ENCODE results near the gene TLDC2. TPM values are rescaled to one million over a fixed set of nuclear protein-coding genes. Genes with fewer than 3 reads are reported as not detected.
A peak's percentile ranks its signal among the peaks of the same experiment; 100 is the strongest.

The TLDC2 gene
- total RNA-seq, 1 experiment from 2014 or later: 0.32 TPM

DNA sequence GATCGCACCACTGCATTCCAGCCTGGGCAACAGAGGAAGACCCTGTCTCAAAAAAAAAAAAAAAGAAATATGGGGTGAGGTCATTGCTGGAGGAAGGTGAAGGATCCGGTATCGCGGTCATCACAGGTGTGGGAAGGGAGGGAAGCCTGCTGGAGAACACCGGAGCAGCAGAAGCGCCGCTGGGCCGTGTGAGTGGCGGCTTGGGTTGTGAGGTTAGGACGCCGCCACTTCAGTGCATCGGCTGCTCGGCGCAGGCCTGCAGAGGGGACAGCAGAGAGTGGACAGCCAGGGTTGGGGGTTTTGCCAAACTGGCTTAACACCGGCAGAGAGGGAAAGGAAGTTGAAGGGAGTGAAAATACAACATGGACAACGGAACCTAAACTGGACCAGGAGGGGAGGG lies 5.4 kb downstream of the TLDC2 start:
- no peak overlapping the region for H3K4me3 ChIP-seq (replicated peaks in 1 of 2; ENCODE audit: low read depth in 1 of 2, low read length in 2 of 2)
- H4K20me1 ChIP-seq (ENCODE audit: insufficient read depth): no peaks in the 10 kb centered on the region
- ChIA-PET CTCF (interaction anchor here (1.6 to 2.2 kb wide), 2 partner anchors 17 to 45 kb away, joined by 6 to 13 read pairs; a partner anchor contains a TSS), POLR2A (no interaction called here), RAD21 (ENCODE audit: low non-redundant PET in 1 of 2, low total read pairs in 2 of 2, uncharacterized antibody in 2 of 2, unreplicated experiment in 2 of 2) (no interaction called here)
- no peaks in the 10 kb centered on the region for H3K79me2 ChIP-seq (ENCODE audit: insufficient read depth, low read length)
- H3K36me3 ChIP-seq (ENCODE audit: control insufficient read depth in 1 of 2, insufficient read depth in 2 of 2, low read length in 2 of 2): no peaks in the 10 kb centered on the region
- no peaks in the 10 kb centered on the region for H3K9me3 ChIP-seq (ENCODE audit: control insufficient read depth in 1 of 2, insufficient read depth in 1 of 2, low read depth in 1 of 2, low read length in 2 of 2)
- H3K27ac ChIP-seq (ENCODE audit: low read depth, low read length): no peak overlapping the region
- no TSS peak for BruUV-seq (replicated peaks)
- H2AFZ ChIP-seq (ENCODE audit: low read depth, low read length, poor library complexity, severe bottlenecking): no peak overlapping the region
- intact Hi-C loops (cut with micrococcal nuclease): loop anchor here (10.0 kb wide), 1 partner anchor 267 kb away; no protein-coding TSS in a partner anchor
- TF ChIP-seq TCF7L2 (IDR thresholded peaks at IDR 0.05; ENCODE audit: borderline replicate concordance, extremely low read depth, insufficient read depth, insufficient read length): no peak
- no peak for TF ChIP-seq CEBPB (IDR thresholded peaks at IDR 0.05; ENCODE audit: low read depth)
- TF ChIP-seq ELF1 (IDR thresholded peaks at IDR 0.05; ENCODE audit: borderline replicate concordance, low read depth): no peak
- no peak for TF ChIP-seq ZNF274 (IDR thresholded peaks at IDR 0.05; ENCODE audit: low read depth, low read length)
- TF ChIP-seq SIN3A (IDR thresholded peaks at IDR 0.05; ENCODE audit: low read depth): no peak
- TF ChIP-seq, protein P1, sequence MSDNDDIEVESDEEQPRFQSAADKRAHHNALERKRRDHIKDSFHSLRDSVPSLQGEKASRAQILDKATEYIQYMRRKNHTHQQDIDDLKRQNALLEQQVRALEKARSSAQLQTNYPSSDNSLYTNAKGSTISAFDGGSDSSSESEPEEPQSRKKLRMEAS (IDR thresholded peaks at IDR 0.05): no peak
- TF ChIP-seq YY1 (IDR thresholded peaks at IDR 0.05; ENCODE audit: extremely low read depth, insufficient replicate concordance, low read depth, low read length): no peak
- TF ChIP-seq SP1 (IDR thresholded peaks at IDR 0.05; ENCODE audit: low read depth): no peak
- TF ChIP-seq CBX3 (IDR thresholded peaks at IDR 0.05; ENCODE audit: low read depth): no peak
- TF ChIP-seq JUND (IDR thresholded peaks at IDR 0.05): no peak
- no peak for TF ChIP-seq POLR2A (IDR thresholded peaks at IDR 0.05; ENCODE audit: borderline replicate concordance, extremely low read depth, insufficient read depth, insufficient read length)
- no peak for TF ChIP-seq RAD21 (IDR thresholded peaks at IDR 0.05; ENCODE audit: low read depth)
- TF ChIP-seq EZH2 (IDR thresholded peaks at IDR 0.05): no peak
- ATAC-seq (no peak), DNase-seq (ENCODE audit: low read depth, low spot score) (no peak)
- H3K9ac ChIP-seq (ENCODE audit: low read length): no peak overlapping the region
- H3K27me3 ChIP-seq (ENCODE audit: insufficient read depth, low read length): no peaks in the 10 kb centered on the region
- no peaks in the 10 kb centered on the region for H3K9me2 ChIP-seq (ENCODE audit: insufficient read depth)
- H3K4me2 ChIP-seq (ENCODE audit: low read length): peak overlapping the region; percentile 48; the same call in 1 of the 2 replicates
- H3K4me1 ChIP-seq (ENCODE audit: control insufficient read depth in 1 of 2, insufficient read depth in 2 of 2, low read length in 2 of 2): peaks cover 10 to 16% of the 10 kb centered on the region in 2 experiments
